HG03159 (cell line): ENCODE measurements around the gene TBC1D8.
A peak's percentile ranks its signal among the peaks of the same experiment; 100 is the strongest.

Experiments used
- ATAC-seq: cut with Tn5 transposase; IDR thresholded peaks from one replicate; pipeline ENCODE4 v1.9.1; 2021; ENCODE audit warnings: mild to moderate bottlenecking, moderate library complexity; ENCODE audit not compliant: unreplicated experiment

TBC1D8 gene

DNA sequence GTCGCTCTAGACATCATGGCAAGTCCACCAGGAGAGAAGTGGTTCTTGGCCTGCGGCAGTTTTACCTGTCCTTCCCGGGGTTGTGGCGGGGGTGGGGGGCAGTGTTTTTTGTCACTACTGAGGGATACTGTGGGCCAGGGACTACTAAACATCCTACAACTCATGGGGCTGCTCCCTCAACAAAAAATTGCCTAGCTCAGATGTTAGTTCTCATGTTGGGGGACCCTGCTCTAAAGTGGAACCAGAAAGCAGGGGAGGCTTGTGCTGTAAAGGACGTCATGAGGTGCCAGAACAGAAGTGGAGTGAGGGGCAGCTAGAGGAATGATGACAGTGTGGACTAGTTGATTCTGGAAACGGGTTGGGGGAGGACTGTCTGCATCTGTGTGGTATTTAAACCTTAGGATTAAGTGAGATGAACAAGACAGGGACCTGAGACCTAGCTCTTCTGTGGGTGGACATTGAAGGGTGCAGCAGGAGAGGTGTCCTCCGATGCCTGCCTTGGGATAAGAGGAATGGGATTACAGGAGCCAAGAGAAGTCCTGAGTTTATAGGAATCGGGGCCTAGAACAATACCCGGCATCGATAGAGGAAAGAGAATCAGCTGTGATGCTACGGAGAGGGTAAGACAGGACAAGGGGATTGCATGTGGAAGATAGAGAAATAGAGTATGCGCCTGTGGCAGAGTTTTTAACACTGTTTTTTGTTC lies 146.4 kb downstream of the TBC1D8 start:
- ATAC-seq = no peak

DNA sequence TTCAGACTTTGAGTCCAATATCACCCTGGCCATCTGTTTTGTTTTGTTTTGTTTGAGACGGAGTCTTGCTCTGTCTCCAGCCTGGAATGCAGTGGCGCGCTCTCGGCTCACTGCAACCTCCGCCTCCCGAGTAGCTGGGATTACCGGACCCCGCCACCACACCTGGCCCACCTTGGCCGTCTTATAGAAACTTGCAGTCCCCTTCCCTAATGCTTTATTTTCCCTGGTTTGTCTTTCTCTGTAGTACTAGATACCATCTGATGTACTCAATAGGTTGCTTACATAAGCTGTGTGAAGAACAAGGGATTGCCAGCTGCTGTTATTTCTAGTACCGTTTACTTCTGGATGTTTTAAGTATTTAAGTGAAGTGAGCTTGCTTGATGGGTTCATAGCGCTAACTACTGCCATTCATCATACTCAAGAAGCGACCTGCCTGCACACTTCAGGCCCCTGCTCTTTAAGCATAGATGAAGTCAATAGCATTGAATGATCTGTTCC lies 147.9 kb downstream of the TBC1D8 start:
- no peak for ATAC-seq

DNA sequence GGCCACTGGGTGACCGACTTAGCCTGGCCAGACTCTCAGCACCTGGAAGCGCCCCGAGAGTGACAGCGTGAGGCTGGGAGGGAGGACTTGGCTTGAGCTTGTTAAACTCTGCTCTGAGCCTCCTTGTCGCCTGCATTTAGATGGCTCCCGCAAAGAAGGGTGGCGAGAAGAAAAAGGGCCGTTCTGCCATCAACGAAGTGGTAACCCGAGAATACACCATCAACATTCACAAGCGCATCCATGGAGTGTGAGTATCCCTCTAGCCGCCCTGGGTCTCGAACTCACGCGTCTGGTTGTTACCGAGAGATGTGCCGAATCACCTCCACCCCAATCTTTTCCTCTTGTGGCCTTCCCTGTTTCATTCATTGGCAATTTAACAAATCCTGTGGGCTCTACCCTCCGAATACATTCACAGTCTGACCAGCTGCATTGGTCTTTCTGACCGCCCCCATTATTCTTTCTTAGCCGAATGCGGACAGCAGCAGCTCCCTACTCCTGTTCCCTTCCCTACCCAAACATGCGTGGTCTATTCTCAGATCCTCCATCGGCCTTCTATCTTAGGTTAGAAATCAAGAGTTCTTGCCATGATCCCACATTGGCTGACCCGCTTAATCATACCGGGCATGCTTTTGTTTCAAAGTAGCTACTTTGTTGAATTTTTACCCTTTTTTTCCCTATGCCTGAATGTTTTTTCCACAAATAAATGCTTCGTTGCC lies 148.5 kb downstream of the TBC1D8 start:
- ATAC-seq = no peak

DNA sequence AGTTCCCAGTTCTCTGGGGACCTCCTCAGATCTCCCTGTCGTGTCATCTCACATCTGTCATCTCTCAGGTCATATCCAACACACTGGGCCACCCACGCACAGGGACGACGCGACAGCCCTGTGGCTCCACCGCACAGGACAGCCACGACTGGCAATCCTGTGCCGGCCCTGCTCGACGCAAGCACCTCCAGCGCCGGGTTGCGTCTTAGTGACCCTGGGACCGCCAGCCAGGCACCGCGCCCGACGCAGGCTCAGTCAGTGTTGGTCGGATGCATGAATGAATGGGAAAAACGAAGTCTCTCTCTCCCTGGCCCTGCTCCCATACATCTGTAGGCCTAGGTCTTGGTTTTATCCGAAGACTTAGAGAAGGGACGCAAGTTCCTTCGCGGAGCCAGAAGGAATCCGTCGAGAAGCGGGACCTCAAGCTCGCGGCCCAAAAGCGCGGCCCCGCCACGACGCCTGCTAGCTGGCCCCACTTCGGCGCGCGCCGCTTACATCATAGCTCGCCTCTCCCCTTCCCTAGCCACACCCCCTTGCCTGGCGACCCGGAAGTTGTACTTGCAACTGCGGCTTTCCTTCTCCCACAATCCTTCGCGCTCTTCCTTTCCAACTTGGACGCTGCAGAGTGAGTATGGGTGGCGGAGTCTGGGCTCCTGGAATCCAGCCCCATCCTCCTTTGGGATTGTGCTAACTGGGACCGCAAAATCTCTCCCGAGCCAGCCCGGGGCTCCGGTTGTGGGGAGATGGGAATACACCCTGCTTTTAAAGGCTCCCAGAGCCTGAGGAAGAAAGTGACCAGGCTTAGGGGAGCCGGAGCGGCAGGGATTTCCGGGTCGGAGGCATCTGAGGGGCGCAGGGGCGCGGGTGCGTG lies 149.3 kb downstream of the TBC1D8 start, which contains the start of gene RPL31:
Gene RPL31 (plus strand): TSS at position 599 of the 871 bp plus-strand sequence. CDS start 413 bp downstream, outside the sequence.
- ATAC-seq = peak; percentile 95

DNA sequence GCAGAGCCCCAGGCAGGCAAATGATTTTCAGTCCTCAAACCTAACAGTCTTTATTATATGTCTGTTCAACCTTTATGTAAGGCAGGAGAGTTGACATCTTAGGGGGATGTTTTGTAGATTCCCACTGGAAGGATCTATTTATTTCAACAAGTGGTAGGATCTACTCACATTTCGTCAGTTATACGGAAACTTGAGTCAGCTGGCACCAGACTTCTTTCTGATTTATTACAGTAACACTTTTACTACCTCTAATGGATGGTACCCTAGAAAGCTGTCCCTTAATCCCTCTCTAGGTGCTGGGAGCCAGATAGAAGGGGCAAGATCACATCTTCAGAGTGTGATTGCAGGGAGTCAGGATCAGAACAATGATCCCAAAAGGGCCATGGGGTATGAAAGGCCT lies 151.2 kb downstream of the TBC1D8 start:
- no peak for ATAC-seq

DNA sequence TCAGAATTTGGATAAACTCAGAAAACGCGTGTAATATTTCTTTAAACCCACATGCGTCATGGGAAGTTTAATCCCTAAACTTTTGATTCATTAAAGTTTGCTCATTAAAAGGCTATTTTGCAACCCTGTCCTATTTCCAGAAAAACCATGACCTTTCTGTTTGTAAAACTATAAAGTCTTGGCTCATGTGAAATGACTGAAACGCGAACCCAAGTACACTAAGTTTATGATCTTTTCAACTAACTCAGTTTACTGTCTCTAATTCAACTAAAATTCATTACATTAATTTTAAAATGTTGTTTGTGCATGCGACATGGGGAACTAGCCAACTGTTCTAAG lies 153.0 kb downstream of the TBC1D8 start:
- no peak for ATAC-seq

DNA sequence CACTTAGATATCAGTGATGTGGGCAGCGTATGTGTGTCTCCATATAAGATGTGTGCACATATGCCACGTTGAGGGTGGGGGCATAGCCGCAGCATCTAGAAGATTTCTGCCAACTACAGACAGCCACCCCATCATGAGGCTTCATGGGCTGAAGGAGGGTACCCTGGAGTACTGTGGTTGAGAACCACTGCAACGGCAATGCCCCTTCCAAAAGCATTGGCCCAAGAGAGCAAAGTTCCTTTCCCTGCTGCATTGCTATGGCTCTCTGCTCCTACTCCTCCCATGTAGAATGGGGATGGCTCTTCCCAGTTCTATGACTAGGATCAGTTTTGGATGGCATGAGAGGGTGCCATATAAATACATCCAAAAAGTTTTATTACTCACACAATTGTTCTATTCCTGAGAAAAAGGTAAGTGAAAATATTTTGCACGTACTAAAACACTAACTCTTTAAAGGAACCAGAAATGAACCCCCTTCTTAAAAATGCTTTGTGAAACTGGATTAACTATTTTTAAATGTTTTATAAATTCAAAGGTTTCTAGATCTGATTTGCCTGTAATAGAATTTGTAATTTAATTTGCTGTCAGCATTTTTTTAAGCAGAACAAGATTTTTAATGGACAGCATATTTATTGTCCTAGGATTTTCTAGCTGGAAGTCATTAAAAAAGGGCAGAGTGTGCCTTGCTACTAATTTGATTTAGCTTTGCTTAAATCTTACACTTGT lies 153.5 kb downstream of the TBC1D8 start:
- ATAC-seq = no peak

DNA sequence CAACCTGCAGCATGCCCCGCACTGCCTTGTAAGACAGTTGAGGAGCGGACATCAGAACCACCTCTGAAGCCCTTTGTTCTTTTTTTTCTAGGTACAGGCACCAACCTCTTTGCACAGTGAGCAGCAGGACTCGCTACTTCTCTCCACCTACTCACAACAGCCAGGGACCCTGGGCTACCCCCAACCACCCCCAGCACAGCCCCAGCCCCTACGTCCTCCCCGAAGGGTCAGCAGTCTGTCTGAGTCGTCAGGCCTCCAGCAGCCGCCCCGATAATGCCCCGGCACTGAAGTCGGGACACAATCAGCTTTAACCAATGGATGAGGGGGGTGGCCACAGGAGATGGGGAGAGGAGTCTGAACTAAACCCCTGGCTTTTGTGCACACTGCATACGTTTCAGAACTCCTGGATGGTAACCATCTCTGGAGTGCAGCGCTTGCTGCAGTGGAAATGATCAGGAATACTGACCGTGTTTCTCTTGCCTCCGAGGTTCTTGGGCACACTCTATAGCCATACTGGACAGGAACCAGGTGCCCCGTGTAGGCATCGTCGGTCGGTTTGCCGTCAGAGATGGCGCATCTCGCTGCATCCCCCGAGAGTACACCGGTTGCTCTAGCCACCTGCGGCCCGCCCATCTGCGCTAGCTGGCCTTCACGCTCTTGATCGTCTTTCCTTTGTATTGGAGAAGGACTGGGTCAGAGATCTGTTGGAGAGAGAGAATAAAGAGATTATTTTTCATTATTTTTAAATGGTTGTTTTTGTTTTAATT lies 155.7 kb downstream of the TBC1D8 start:
- no peak for ATAC-seq

DNA sequence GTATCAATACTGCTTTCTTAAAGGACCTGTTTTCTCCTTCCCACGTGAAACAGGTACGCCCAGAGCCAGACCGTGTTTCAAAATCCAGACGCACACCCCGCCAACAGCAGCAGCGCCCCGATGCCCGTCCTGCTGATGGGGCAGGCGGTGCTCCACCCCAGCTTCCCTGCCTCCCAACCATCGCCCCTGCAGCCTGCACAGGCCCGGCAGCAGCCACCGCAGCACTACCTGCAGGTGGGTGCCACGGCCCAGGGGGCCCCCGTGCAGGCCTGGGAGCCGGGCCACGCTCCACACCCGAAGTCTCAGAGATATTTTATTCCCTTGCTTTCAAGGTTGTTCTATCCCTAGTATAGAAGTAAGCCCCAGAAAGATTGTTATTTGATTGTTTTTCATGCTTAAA lies 157.9 kb downstream of the TBC1D8 start:
- no peak for ATAC-seq

DNA sequence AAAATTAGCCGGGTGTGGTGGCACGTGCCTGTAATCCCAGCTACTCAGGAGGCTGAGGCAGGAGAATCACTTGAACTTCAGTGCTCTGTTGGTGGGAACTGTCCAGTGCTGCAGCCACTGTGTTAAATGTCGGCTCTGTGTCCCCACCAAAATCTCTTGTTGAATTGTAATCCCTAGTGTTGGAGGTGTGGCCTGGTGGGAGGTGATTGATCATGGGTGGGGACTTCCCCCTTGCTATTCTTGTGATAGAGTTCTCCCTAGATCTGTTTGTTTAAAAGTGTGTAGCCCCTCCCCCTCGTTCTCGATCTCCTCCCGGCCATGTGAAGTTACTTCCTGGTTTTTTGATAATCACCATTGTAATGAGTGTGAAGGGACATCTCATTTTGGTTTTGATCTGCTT lies 158.9 kb downstream of the TBC1D8 start:
- ATAC-seq = no peak

DNA sequence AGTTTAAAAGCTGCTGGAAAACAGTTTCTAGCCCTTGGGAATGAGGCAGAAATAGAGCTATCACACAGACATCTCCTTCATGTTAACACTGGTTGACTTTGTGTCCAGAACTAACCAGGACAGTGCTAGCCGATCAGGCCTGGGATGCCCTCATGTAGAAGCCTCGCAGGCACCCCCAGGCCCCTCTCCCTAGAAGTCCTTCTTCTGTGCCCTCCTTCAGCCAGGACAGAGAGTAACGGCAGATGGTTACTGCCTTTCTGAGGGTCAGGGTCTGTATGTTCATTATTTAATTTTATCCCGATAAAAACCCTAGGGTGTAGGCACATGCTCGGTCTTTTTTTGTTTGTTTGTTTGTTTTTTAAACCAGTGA lies 159.8 kb downstream of the TBC1D8 start:
- ATAC-seq = no peak

DNA sequence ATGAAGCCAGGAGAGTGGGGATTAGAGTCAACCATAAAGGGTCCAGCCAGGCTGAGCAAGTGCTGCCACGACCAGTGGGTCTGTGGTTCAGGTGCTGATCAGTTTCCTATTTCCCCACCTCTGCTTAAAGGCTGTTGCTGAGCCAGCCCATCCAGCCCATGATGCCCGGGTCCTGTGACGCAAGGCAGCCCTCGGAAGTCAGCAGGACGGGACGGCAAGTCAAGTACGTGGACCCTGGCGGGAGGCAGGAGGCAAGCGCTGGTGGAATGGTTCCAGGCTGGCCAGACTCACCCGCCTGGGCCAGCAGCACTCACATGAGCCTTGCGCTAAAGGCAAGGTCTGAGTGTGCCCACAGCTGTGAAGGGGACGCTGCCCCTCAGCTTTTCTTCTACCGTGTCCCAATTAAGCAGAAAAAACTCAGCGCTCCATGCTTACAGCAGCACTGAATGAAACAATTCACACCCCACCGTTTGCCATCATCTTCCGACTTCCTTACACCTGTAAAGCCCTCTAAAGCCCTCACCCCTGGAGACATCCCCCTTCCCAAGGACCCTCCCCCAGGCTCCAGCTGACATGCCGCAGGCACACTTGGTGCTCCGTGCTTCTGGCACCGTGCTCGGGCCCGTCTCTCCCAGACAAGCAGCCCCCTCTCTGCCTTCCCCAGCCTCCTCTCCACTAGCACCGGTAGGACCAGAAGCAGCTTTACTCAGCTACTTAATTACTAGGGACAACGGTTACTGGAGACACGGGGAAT lies 160.4 kb downstream of the TBC1D8 start:
- no peak for ATAC-seq

DNA sequence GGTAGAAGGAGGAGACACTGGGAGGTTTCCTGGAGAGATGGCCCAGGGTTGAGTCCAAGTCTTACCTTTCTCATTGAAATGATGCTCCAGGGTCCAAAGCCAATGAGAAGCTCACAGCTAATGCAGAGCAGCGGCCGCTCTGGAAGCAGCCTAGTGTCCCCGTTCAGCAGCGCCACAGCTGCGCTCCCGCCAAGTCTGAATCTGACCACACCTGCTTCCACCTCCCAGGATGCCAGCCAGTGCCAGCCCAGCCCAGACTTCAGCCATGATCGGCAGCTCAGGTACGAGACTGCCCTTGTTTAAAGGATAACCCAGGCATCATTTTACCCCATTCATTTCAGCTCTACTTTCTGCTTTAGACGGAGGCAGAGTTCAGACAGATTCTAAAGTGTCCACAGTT lies 161.0 kb downstream of the TBC1D8 start:
- no peak for ATAC-seq

DNA sequence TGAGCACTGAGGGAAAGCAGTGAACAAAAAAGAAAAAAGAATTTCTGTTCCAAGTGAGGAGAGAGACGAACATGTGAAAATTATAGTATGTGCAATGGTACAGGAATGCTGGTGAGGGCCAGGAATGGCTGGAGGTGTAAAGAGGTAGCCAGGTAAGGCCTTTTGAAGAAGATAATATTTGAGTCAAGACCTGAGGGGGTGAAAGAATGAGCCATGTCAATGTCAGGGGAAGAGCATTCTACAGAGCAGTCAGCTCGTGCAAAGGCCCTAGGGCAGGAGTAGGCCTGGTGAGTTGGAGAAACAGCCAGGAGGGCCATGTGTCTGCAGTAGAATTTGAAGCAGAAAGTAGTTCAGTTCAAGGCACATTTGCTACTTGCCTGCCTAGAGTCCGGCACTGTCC lies 161.5 kb downstream of the TBC1D8 start:
- ATAC-seq = no peak

DNA sequence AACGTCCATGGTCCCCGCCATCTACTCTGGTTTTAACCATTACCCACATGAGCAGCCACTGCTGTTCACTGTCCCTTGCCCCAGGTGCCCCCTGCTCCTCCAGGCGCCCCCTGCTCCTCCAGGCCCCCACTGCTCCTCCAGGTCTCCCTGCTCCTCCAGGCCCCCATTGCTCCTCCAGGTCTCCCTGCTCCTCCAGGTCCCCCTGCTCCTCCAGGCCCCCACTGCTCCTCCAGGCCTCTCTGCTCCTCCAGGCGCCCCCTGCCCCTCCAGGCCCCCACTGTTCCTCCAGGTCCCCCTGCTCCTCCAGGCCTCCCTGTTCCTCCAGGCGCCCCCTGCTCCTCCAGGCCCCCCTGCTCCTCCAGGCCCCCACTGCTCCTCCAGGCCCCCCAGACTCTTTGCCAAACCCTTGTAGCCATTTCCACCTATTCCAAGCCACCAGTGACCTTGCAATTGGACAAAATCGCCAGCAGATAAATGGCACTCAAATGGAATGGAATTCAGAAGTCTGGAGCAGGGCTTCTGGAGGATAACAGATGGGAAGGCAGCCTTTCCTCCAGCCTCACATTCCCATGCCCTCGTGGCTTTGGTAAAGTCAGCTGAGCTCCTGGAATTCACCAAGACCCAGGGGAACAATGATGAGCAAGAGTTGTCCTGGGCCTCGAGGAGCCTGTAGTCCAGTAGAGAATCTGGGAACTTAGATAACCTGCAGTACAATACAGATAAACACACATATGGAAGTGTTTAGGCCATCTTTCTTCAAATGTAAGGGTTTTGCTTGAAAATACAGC lies 162.4 kb downstream of the TBC1D8 start:
- no peak for ATAC-seq

DNA sequence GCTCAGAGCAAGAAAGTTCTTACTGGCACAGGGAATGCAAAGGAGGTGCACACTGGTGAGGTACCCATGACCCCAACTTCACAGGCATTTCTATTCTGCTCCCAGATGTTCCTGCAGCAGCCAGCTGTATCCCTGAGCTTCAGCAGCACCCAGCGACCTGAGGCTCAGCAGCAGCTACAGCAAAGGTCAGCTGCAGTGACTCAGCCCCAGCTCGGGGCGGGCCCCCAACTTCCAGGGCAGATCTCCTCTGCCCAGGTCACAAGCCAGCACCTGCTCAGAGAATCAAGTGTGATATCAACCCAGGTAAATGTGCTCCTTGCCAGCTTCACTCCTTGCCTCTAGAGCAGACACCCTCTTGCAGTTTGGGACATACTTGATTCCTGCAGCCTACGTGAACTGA lies 163.2 kb downstream of the TBC1D8 start:
- no peak for ATAC-seq

DNA sequence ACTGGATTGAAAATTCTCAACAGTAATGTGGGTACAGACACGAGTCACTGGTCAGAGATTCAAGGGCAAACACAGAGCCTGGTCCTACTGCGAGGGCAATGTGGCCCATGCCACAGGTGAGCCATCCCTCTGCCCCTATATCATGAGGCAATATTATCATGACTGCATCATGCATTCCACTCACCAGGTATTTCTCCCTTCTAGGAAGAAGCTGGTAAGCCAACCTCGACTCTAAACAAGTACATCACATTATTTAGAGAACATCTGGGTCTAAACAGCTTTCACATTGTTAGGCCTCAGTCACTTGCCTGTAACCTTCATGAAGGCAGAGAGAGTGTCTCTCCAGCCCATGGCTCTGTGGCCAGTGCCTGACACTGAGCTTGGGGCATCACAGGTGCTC lies 163.6 kb downstream of the TBC1D8 start:
- ATAC-seq = no peak

DNA sequence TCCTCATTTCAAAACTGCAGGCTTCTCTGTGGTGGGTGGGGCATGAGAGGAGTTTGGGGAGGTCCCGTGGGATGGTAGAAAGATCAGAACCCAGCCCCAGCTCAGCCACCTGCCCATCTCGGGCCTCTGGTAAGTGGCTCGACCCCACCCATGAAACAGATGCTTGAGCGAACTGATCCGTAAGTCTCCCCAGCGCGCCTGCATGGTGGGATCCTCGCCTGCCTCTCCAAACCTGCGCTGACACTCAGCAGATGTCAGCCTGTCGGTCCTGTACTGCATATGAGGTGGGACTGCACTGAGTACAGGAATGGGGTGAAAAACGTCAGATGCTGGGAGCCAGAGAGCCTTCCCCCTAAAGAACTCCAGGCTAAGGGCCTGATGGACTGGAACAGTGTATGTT lies 165.0 kb downstream of the TBC1D8 start:
- no peak for ATAC-seq

DNA sequence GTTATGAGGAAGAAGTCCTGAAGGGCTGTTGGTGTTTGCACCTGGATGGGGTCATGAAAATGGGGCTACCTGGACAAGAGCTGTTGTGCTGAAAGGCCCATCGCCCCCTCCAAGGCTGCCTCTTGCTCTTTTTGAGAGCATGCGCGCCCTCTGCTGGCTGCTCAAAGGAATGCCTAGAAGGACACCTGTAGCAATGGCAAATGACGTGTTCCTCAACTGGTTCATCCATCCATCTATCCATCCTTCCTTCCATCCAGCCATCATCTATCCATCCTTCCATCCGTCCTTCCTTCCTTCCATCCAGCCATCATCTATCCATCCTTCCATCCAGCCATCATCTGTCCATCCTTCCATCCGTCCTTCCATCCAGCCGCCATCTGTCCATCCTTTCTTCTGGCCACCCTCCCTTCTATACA lies 166.3 kb downstream of the TBC1D8 start:
- ATAC-seq = no peak
